K562 (cell line): ENCODE results near the gene POLR2J3. TPM values are rescaled to one million over a fixed set of nuclear protein-coding genes. Genes with fewer than 3 reads are reported as not detected.
"Not testable (repeated sequence)": the region's sequence is repeated elsewhere in the genome, so short reads cannot be mapped to it uniquely, and the experiment has no call there.

Experiments
- ATAC-seq: fragments of 200-7000 bp; cut with Tn5 transposase; 3 replicates; pipeline ENCODE4 v1.9.1; 2020; ENCODE audit warnings: moderate library complexity
- BruUV-seq: library from RNA; stranded (reverse); fragments of 400-500 nt; replicated peaks from 2 replicates; lab custom pipeline; 2021; lab: Mats Ljungman, UMichigan
- CTCF ChIA-PET: fragments of 300-600 bp; formaldehyde crosslinking; extraction: SDS; loops from one replicate; lab custom pipeline; 2021; ENCODE audit warnings: low intra/inter-chr PET ratio; lab: Yijun Ruan, JAX
- POLR2A ChIA-PET: fragments of 300-600, 350-650 bp; sonication (Branson Sonifier 250); formaldehyde crosslinking; extraction: SDS; loops from one replicate; lab custom pipeline; 2021; ENCODE audit warnings: antibody characterized with exemption, inconsistent platforms; lab: Yijun Ruan, JAX
- DNase-seq, 4 experiments: peaks; one replicate each; pipeline versions ENCODE4 v3.0.0 to v3.0.0-alpha.2; 2011 to 2018; ENCODE audit warnings: low spot score in 3 of 4, mixed read lengths in 3 of 4; ENCODE audit errors: extremely low read depth in 1 of 4
- FAIRE-seq: peaks from 2 replicates; lab custom pipeline; 2011; peaks lifted over from hg19 to GRCh38; lab: Jason Lieb, UNC
- H2AFZ ChIP-seq: 2 replicates; pipeline ENCODE4 v1.6.0; 2011; ENCODE audit warnings: low read depth, low read length, control low read depth, inconsistent platforms
- H3K27ac ChIP-seq: fragments of 200-600 bp; 3 replicates; pipeline ENCODE4 v1.8.0; 2011; ENCODE audit warnings: low read depth, mild to moderate bottlenecking, control low read depth, inconsistent platforms, low read length, moderate library complexity, mixed read lengths; ENCODE audit errors: extremely low read depth
- H3K27me3 ChIP-seq, 2 experiments: fragments of 300-600 bp in 1 of 2; 2 replicates in 1 of 2; 3 replicates in 1 of 2; pipeline versions ENCODE4 v1.6.0 to v1.8.0; 2011; ENCODE audit warnings: inconsistent platforms in 2 of 2, low read length in 2 of 2, mild to moderate bottlenecking in 1 of 2, mixed read lengths in 1 of 2, moderate library complexity in 1 of 2; ENCODE audit not compliant: control insufficient read depth in 2 of 2, insufficient read depth in 2 of 2
- H3K36me3 ChIP-seq: fragments of 300-600 bp; 3 replicates; pipeline ENCODE4 v1.8.0; 2011; ENCODE audit warnings: mild to moderate bottlenecking, low read length, inconsistent platforms; ENCODE audit not compliant: control insufficient read depth, insufficient read depth
- H3K4me1 ChIP-seq, 2 experiments: fragments of 200-600 bp in 1 of 2; replicated peaks in 1 of 2; 2 replicates in 1 of 2; 3 replicates in 1 of 2; pipeline versions ENCODE4 v1.5.1 to v1.8.0; 2011; ENCODE audit warnings: inconsistent platforms in 2 of 2, low read length in 2 of 2, mild to moderate bottlenecking in 1 of 2, mixed read lengths in 1 of 2, moderate library complexity in 1 of 2; ENCODE audit not compliant: control insufficient read depth in 2 of 2, insufficient read depth in 2 of 2
- H3K4me2 ChIP-seq: 2 replicates; pipeline ENCODE4 v1.6.1; 2011; ENCODE audit warnings: low read length, control low read depth, inconsistent platforms, mixed read lengths; ENCODE audit not compliant: insufficient read depth
- H3K4me3 ChIP-seq: fragments of 200-600 bp; sonication (generic), shearing (Covaris generic); 2 replicates; pipeline ENCODE4 v1.5.1; 2016; ENCODE audit warnings: control low read depth, inconsistent platforms
- H3K79me2 ChIP-seq: fragments of 200-600 bp; 3 replicates; pipeline ENCODE4 v1.8.0; 2011; ENCODE audit warnings: low read length, inconsistent platforms; ENCODE audit not compliant: control insufficient read depth, insufficient read depth
- H3K9ac ChIP-seq, 2 experiments: 2 replicates each; pipeline versions ENCODE4 v1.6.0 to v1.6.1; 2011; ENCODE audit warnings: low read depth in 2 of 2, low read length in 2 of 2, control low read depth in 1 of 2, inconsistent platforms in 1 of 2, mild to moderate bottlenecking in 1 of 2, mixed read lengths in 1 of 2; ENCODE audit not compliant: insufficient read depth in 1 of 2
- H3K9me1 ChIP-seq: one replicate; pipeline ENCODE4 v1.6.0; 2011; ENCODE audit warnings: inconsistent platforms, mild to moderate bottlenecking, low read length, moderate library complexity; ENCODE audit not compliant: control insufficient read depth, insufficient read depth
- H3K9me3 ChIP-seq: replicated peaks from 2 replicates; pipeline ENCODE4 v1.5.1; 2011; ENCODE audit warnings: low read depth, low read length, inconsistent platforms; ENCODE audit not compliant: control insufficient read depth, insufficient read depth
- H4K20me1 ChIP-seq: replicated peaks from 2 replicates; pipeline ENCODE4 v1.6.1; 2011; ENCODE audit warnings: low read length, inconsistent platforms, mixed read lengths; ENCODE audit not compliant: control insufficient read depth, insufficient read depth
- ZNF24 ChIP-seq: fragments of 450-650 bp; IDR thresholded peaks from 2 replicates; pipeline ENCODE4 v1.6.1; 2016
- WGBS: fragments of 100-300 bp; shearing (Covaris generic); methylation state at CpG from one replicate; pipeline ENCODE4 v1.1.6; 2016; ENCODE audit warnings: low coverage, mixed read lengths; ENCODE audit not compliant: insufficient coverage; ENCODE audit errors: missing lambda C conversion rate; 5-methylcytosine and 5-hydroxymethylcytosine counted together
- in situ Hi-C: fragments of 300-500 bp; cut with MboI; formaldehyde crosslinking; loops from 4 replicates; pipeline ENCODE4 v1.15.0; 2018; ENCODE audit warnings: inconsistent platforms, mixed read lengths
- intact Hi-C: fragments of 100-400 bp; cut with micrococcal nuclease; formaldehyde crosslinking; loops from 2 replicates; pipeline ENCODE4 v1.14.2; 2022
- polyA plus RNA-seq, 8 experiments: library from polyadenylated mRNA; depleted of rRNA in 4 of 8; stranded (reverse) in 5 of 8; unstranded in 3 of 8; fragments of >200 nt; fragmentation: Nextera tagmentation in 2 of 8; fragmentation: Illumina TruSeq in 1 of 8; extraction: Ambion mirVana in 2 of 8; extraction: Trizol in 1 of 8; gene quantifications; 2 replicates each; pipeline versions ENCODE4 v1.2.1 to v1.2.3, GENCODE V29; 2011 to 2014; ENCODE audit warnings: inconsistent platforms in 1 of 8, missing spikeins in 1 of 8
- total RNA-seq, 7 experiments: library from RNA; depleted of rRNA in 6 of 7; stranded (reverse); fragments of >200 nt in 6 of 7; fragmentation: Illumina TruSeq in 2 of 7; extraction: Trizol in 2 of 7; gene quantifications; 2 replicates each; pipeline versions ENCODE4 v1.2.1 to v1.2.3, GENCODE V29; 2011 to 2021; ENCODE audit warnings: low replicate concordance in 1 of 7

POLR2J3 gene
- total and polyA plus RNA-seq, 9 of the 15 experiments (the other 6 are each of a cell fraction or from before 2014, with no cell fraction given), result 35.5 to 170 (median 62.9) TPM

- DNase-seq, CTCF ChIA-PET, H4K20me1 ChIP-seq, H3K4me3 ChIP-seq, H3K4me2 ChIP-seq, POLR2A ChIA-PET, H3K36me3 ChIP-seq: not testable (repeated sequence)
- 67% methylated on average over 2 of the region's 2 CpGs for WGBS
- ATAC-seq, result 0 out of 3 replicates have a peak, but pooled peaks have one; percentile 3
- TF ChIP-seq ZNF24, result 0 out of 2 replicates have a peak, but pooled peaks have one; percentile 32
- TF ChIP-seq, all 486 proteins: peak for 1; not testable (repeated sequence) for 485
- intact Hi-C loops, H3K9me1 ChIP-seq, in situ Hi-C loops, H3K27me3 ChIP-seq, H3K9ac ChIP-seq, H2AFZ ChIP-seq, BruUV-seq, H3K79me2 ChIP-seq, H3K4me1 ChIP-seq, H3K9me3 ChIP-seq, FAIRE-seq, H3K27ac ChIP-seq: not testable (repeated sequence)
Measured at GRCh38 chr7:102532127-102532526, 40.3 kb downstream of the POLR2J3 start.

GRCh38 chr7:102531583-102531982 lies 40.8 kb downstream of the POLR2J3 start:
- H3K27ac ChIP-seq, H3K4me2 ChIP-seq, H3K4me3 ChIP-seq, CTCF ChIA-PET, H3K9me3 ChIP-seq, H3K36me3 ChIP-seq, FAIRE-seq, in situ Hi-C loops, H3K79me2 ChIP-seq, H3K4me1 ChIP-seq, ATAC-seq, H3K27me3 ChIP-seq, H3K9ac ChIP-seq, H3K9me1 ChIP-seq, intact Hi-C loops, BruUV-seq, POLR2A ChIA-PET, DNase-seq, H2AFZ ChIP-seq, H4K20me1 ChIP-seq: not testable (repeated sequence)
- no CpG with 5 or more reads among the region's 7 CpGs for WGBS

DNA sequence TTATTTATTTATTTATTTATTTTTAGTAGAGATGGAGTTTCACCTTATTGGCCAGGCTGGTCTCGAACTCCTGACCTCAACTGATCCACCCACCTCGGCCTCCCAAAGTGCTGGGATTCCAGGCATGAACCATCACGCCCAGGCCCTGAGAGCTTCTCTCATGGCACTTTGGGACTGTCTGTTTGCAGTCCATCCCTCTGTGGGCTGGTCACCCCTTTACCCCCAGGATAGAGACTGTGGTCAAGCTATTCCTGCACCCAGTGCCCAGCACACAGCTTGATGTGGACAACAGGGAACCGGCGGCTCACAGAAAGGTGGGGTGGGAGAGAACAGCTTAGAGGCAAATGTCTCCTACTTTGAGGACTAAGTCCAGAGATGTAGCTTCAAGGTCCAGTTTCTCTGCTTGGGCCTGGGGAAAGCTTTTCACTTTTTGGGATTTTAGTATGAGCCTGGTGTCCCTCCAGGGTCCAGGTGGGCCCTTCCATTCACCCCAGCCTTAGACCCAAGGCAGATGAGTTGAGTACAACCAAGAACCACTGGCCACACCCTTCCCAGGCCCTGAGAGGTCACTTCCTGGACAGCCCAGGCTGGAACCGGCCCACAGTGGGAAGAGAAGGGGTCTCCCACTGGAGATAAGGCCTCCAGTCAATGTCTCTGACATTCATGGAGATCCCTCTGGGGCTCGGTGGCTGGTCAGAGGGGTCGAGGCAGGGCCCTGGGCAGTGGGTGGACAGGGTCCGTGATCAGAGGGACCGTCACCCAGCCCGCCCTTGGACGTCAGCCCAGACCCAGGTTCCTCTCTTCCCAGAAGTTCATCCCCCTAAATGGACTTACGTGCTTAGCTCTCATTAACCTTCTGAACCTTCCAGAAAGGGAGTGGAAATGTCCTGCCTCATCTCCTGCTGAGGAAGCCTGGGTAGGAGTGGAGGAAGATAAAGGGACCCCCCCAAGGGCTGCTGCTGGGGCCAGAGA lies 44.3 kb downstream of the POLR2J3 start:
- H4K20me1 ChIP-seq, CTCF ChIA-PET, H3K9ac ChIP-seq, H3K4me3 ChIP-seq, H3K79me2 ChIP-seq, H3K9me1 ChIP-seq, DNase-seq, H3K4me2 ChIP-seq, in situ Hi-C loops, intact Hi-C loops, H2AFZ ChIP-seq, H3K4me1 ChIP-seq, H3K27me3 ChIP-seq, H3K9me3 ChIP-seq, H3K36me3 ChIP-seq, H3K27ac ChIP-seq, FAIRE-seq, POLR2A ChIA-PET, BruUV-seq: not testable (repeated sequence)
- peak; percentile 66 for ATAC-seq
- WGBS, result no CpG with 5 or more reads among the region's 13 CpGs
